ENCODE data around the gene RPTOR. TPM values are rescaled to one million over a fixed set of nuclear protein-coding genes. Genes with fewer than 3 reads are reported as not detected.
"Not testable (repeated sequence)": the region's sequence is repeated elsewhere in the genome, so short reads cannot be mapped to it uniquely, and the experiment has no call there.

The RPTOR gene
- total RNA-seq, 1 donor from 2014 or later = 65.9 TPM

DNA sequence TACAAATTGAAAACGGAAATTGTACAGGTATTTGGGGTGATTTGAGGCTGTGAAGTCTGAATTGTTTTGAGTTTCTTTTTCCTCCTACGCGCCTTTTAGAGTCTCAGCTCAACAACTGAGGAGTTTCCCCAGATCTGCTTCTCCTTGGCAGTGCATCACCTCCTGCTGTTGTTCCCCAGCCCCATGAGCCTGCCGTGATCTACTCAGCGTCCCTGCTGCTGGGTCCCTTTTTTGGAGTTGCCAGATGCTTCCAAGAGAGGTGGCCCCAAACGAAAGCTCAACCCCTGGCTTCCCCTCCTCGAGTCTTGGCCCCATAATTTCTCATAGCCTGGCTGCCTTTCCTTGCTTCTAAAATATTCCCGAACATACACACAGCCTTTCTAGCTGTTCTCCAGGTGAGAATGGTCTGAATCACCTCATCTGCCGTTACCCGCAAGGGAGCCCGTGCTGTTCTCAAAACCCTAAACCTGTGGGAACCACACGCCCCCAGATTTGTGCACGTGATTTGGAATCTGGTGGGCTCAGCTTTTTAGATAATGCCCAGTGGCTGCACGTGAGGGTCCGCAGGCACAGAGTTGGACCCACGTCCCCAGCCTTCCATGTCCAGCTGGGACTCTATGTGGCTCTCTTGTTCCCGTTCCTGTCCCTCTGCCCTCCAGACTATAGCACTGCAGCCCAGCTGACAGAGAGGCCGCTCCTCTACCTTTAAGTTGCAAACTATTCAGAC, 267.9 kb downstream of the RPTOR start:
- TF ChIP-seq, protein P1, sequence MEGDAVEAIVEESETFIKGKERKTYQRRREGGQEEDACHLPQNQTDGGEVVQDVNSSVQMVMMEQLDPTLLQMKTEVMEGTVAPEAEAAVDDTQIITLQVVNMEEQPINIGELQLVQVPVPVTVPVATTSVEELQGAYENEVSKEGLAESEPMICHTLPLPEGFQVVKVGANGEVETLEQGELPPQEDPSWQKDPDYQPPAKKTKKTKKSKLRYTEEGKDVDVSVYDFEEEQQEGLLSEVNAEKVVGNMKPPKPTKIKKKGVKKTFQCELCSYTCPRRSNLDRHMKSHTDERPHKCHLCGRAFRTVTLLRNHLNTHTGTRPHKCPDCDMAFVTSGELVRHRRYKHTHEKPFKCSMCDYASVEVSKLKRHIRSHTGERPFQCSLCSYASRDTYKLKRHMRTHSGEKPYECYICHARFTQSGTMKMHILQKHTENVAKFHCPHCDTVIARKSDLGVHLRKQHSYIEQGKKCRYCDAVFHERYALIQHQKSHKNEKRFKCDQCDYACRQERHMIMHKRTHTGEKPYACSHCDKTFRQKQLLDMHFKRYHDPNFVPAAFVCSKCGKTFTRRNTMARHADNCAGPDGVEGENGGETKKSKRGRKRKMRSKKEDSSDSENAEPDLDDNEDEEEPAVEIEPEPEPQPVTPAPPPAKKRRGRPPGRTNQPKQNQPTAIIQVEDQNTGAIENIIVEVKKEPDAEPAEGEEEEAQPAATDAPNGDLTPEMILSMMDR (IDR thresholded peaks at IDR 0.05) = no peak
- intact Hi-C loops (cut with micrococcal nuclease) = no loop called here
- no peaks in the 10 kb centered on the region for H3K27me3 Mint-ChIP-seq
- H3K4me3 Mint-ChIP-seq = no peak overlapping the region
- peaks cover 24% of the 10 kb centered on the region for H3K36me3 Mint-ChIP-seq (ENCODE audit: low read depth)
- no peak overlapping the region for H3K27ac Mint-ChIP-seq
- DNase-seq (no peak), ATAC-seq (ENCODE audit: low read depth) (no peak)
- peaks cover 33% of the 10 kb centered on the region for H3K4me1 Mint-ChIP-seq
- ChIA-PET CTCF (no interaction called here), POLR2A (interaction anchor here (1.0 kb wide), 1 partner anchor 75 kb away, joined by 3 read pairs; no protein-coding TSS in a partner anchor)
- H3K9me3 Mint-ChIP-seq = no peaks in the 10 kb centered on the region

DNA sequence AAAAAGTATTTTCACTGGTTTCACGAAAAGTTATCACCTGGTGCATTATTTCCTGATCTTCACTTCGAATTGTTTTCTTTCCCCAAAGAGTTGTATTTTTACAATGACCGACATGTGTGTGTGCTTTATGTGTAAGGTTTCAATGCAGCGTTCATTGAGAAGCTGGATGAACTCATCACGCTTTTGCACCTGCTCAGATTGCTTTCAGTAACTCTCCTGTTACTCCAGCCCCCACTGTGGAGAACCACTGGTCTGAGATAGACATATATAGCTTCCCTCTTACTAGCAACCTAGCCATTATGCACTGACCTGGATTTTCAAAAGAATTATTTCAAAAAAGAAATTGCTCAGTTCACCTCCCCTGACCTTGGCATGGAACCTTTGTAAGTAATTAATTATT, 268.7 kb downstream of the RPTOR start:
- ATAC-seq (ENCODE audit: low read depth) (no peak), DNase-seq (no peak)
- CTCF ChIA-PET = no interaction called here
- POLR2A ChIA-PET = no interaction called here
- Mint-ChIP-seq H3K9me3 (no peaks in the 10 kb centered on the region), H3K27ac (no peak overlapping the region), H3K27me3 (no peaks in the 10 kb centered on the region), H3K4me1 (peaks cover 31% of the 10 kb centered on the region), H3K4me3 (no peak overlapping the region), H3K36me3 (ENCODE audit: low read depth) (peaks cover 22% of the 10 kb centered on the region)
- intact Hi-C loops (cut with micrococcal nuclease) = no loop called here
- TF ChIP-seq, protein P1 (IDR thresholded peaks at IDR 0.05) = no peak

DNA sequence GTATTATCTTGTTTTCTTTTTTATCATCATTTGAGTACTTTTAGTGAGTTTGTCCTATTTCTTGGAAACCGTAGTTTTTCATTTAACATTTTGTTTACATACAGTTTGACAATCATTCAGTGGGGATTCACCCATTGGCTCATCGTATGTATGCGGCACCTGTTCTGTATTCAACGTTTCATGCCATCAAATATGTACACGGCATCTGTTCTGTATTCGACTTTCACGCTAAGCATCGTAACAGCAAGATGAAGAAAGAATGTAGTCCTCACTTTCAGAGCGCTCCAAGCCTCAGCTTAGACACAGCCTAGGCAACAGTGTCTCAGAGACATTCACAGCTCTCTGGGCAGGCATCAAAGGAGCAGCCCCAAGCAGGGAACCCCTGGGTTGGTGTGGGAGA, 269.9 kb downstream of the RPTOR start:
- H3K27ac Mint-ChIP-seq = no peak overlapping the region
- intact Hi-C loops (cut with micrococcal nuclease) = no loop called here
- H3K4me1 Mint-ChIP-seq = peaks cover 28% of the 10 kb centered on the region
- CTCF ChIA-PET = no interaction called here
- H3K36me3 Mint-ChIP-seq (ENCODE audit: low read depth) = peaks cover 19% of the 10 kb centered on the region
- TF ChIP-seq, protein P1 (IDR thresholded peaks at IDR 0.05) = no peak
- ATAC-seq (ENCODE audit: low read depth) = no peak
- no peak overlapping the region for H3K4me3 Mint-ChIP-seq
- POLR2A ChIA-PET = interaction anchor here (0.8 kb wide), 1 partner anchor 360 kb away, joined by 3 read pairs; no protein-coding TSS in a partner anchor
- no peaks in the 10 kb centered on the region for H3K27me3 Mint-ChIP-seq
- H3K9me3 Mint-ChIP-seq = no peaks in the 10 kb centered on the region
- DNase-seq = no peak

DNA sequence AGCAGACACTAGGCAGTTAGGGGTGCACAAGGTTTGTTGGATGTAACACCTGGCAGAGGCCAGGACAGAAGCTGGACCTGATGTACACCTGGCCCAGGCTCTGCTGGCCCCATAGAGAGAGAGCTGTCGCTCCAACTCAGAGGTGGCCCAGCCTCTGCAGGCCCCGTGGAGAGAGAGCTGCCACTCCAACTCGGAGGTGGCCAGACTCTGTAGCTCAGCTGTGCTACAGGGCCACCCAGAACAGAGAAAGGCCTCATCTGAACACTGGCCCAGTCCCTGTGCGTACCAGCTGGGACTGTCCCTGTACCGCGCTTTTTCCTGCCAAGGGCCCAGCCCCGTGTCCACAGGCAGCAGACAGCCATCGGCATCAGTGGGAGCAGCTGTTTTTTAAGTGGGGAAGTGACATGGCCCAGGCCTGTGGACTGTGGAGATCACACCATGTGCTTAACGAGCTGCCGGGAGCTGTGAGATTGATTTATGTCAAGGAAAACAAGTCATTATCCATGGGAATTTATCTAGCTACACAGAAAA, 270.6 kb downstream of the RPTOR start:
- CTCF ChIA-PET = no interaction called here
- no peak for ATAC-seq (ENCODE audit: low read depth)
- H3K36me3 Mint-ChIP-seq (ENCODE audit: low read depth) = peaks cover 19% of the 10 kb centered on the region
- no peaks in the 10 kb centered on the region for H3K27me3 Mint-ChIP-seq
- peaks cover 28% of the 10 kb centered on the region for H3K4me1 Mint-ChIP-seq
- POLR2A ChIA-PET = no interaction called here
- DNase-seq = peak; percentile 12
- intact Hi-C loops (cut with micrococcal nuclease) = no loop called here
- TF ChIP-seq, protein P1 (IDR thresholded peaks at IDR 0.05) = no peak
- no peak overlapping the region for H3K27ac Mint-ChIP-seq
- H3K4me3 Mint-ChIP-seq = no peak overlapping the region
- no peaks in the 10 kb centered on the region for H3K9me3 Mint-ChIP-seq

DNA sequence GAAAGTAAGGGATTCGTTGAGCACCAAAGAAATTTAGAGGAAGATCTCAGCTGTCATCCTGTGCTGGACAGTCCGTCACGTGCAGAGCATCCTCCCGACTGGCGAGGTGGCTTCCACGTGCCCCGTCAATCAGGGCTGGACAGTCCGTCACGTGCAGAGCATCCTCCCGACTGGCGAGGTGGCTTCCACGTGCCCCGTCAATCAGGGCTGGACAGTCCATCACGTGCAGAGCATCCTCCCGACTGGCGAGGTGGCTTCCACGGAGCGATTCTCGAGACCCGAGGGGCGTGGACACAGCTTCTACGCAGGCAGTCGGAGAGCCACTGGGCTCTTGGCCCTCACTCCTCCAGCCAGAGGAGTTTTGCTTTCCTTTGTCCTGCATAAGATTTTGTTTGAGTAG, 271.1 kb downstream of the RPTOR start:
- ATAC-seq (ENCODE audit: low read depth); H3K4me3 Mint-ChIP-seq; POLR2A ChIA-PET; CTCF ChIA-PET; H3K27ac Mint-ChIP-seq; DNase-seq; H3K9me3 Mint-ChIP-seq; intact Hi-C loops (cut with micrococcal nuclease); H3K27me3 Mint-ChIP-seq: not testable (repeated sequence)
- Mint-ChIP-seq H3K4me1 (peaks cover 24% of the 10 kb centered on the region), H3K36me3 (ENCODE audit: low read depth) (peaks cover 19% of the 10 kb centered on the region)
